Upper lobe of left lung (tissue), 6 donors: Measurements from ENCODE around the gene TRIM59. TPM values are rescaled to one million over a fixed set of nuclear protein-coding genes. Genes with fewer than 3 reads are reported as not detected.
"Not testable (repeated sequence)": the region's sequence is repeated elsewhere in the genome, so short reads cannot be mapped to it uniquely, and the experiment has no call there.

Experiments used
- ATAC-seq, 2 donors: fragments of 200-7000 bp; cut with Tn5 transposase; one replicate each; pipeline ENCODE4 v1.9.1; 2022; ENCODE audit warnings: mild to moderate bottlenecking in 2 of 2, moderate library complexity in 2 of 2; ENCODE audit not compliant: low FRiP score in 2 of 2
- DNase-seq, 2 donors: peaks; one replicate each; pipeline ENCODE4 v3.0.0-alpha.2; 2019 to 2020
- H3K27ac ChIP-seq, 4 donors: fragments of 200-600 bp; sonication (generic); one replicate each; pipeline ENCODE4 v1.5.1; 2016 to 2019
- H3K27me3 ChIP-seq, 4 donors: fragments of 200-600 bp; sonication (generic); one replicate each; pipeline ENCODE4 v1.5.1; 2017 to 2019
- H3K36me3 ChIP-seq, 4 donors: fragments of 200-600 bp; sonication (generic); one replicate each; pipeline ENCODE4 v1.5.1; 2016 to 2019
- H3K4me1 ChIP-seq, 4 donors: fragments of 200-600 bp; sonication (generic); one replicate each; pipeline ENCODE4 v1.5.1; 2018 to 2019
- H3K4me3 ChIP-seq, 4 donors: fragments of 200-600 bp; sonication (generic); one replicate each; pipeline ENCODE4 v1.5.1; 2017 to 2019; ENCODE audit warnings: mild to moderate bottlenecking in 2 of 4, moderate library complexity in 1 of 4
- H3K9me3 ChIP-seq, 4 donors: fragments of 200-600 bp; sonication (generic); one replicate each; pipeline ENCODE4 v1.5.1; 2018 to 2019
- CTCF ChIP-seq, 6 experiments: fragments of 450-650 bp in 4 of 6; fragments of 200-600 bp in 2 of 6; sonication (generic) in 2 of 6; IDR thresholded peaks; one replicate each; pipeline ENCODE4 v1.5.1; 2016 to 2019; ENCODE audit warnings: antibody characterized with exemption in 6 of 6
- EP300 ChIP-seq, 4 donors: sonication (generic); formaldehyde crosslinking; IDR thresholded peaks; one replicate each; pipeline ENCODE4 v1.5.1; 2017; ENCODE audit warnings: antibody characterized with exemption in 4 of 4, control low read depth in 2 of 4
- POLR2A ChIP-seq, 4 donors: fragments of 450-650 bp; IDR thresholded peaks; one replicate each; pipeline ENCODE4 v1.5.1; 2016 to 2017; ENCODE audit warnings: antibody characterized with exemption in 4 of 4, mild to moderate bottlenecking in 2 of 4
- POLR2AphosphoS5 ChIP-seq, 2 donors: sonication (generic); formaldehyde crosslinking; IDR thresholded peaks; one replicate each; pipeline ENCODE4 v1.5.1; 2017; ENCODE audit warnings: antibody characterized with exemption in 2 of 2
- WGBS, 2 donors: methylation state at CpG; one replicate each; pipeline ENCODE4 v1.1.5; 2017 to 2018; 5-methylcytosine and 5-hydroxymethylcytosine counted together
- total RNA-seq, 6 donors: library from RNA; depleted of rRNA in 4 of 6; stranded (reverse); fragments of >200 nt in 4 of 6; gene quantifications; one replicate each; pipeline versions ENCODE4 v1.1.0 to v1.2.1, GENCODE V29; 2016 to 2021
- donor health status: DM: no; HTN: no; CAD: no; lungs with moderate emphysema.
- donor health status: DM: no; HTN: yes; CAD: no; lungs with severe emphysema.

The TRIM59 gene
- total RNA-seq, 6 donors from 2014 or later, result 1.6 to 7.1 (median 3.5) TPM

- Histone ChIP-seq H3K9me3 (no peaks in the 10 kb centered on the region), H3K27ac (no peak overlapping the region), H3K4me3 (no peak overlapping the region), H3K27me3 (no peaks in the 10 kb centered on the region), H3K36me3 (no peaks in the 10 kb centered on the region), H3K4me1 (no peaks in the 10 kb centered on the region)
- WGBS, 2 donors, result 89 to 100% methylated on average over 1 to 3 of the region's 3 CpGs
- DNase-seq (peak in 1 of 2 donors; percentile 29), ATAC-seq (peak in 1 of 2 donors; percentile 26)
- TF ChIP-seq EP300 (IDR thresholded peaks at IDR 0.05) (no peak), POLR2AphosphoS5 (IDR thresholded peaks at IDR 0.05) (no peak), CTCF (IDR thresholded peaks at IDR 0.05) (no peak), POLR2A (IDR thresholded peaks at IDR 0.05) (no peak)
These were observed 10.4 kb upstream of the TRIM59 start for GRCh38 chr3:160460033-160460432.

GRCh38 chr3:160459450-160459970 is 9.9 kb upstream of the TRIM59 start:
- H3K36me3 ChIP-seq, result no peaks in the 10 kb centered on the region
- no peaks in the 10 kb centered on the region for H3K9me3 ChIP-seq
- no peak overlapping the region for H3K27ac ChIP-seq
- TF ChIP-seq POLR2AphosphoS5 (IDR thresholded peaks at IDR 0.05), result no peak
- TF ChIP-seq EP300 (IDR thresholded peaks at IDR 0.05), result no peak
- no peak for TF ChIP-seq POLR2A (IDR thresholded peaks at IDR 0.05)
- no peak for TF ChIP-seq CTCF (IDR thresholded peaks at IDR 0.05)
- ATAC-seq (no peak), DNase-seq (no peak)
- no peaks in the 10 kb centered on the region for H3K27me3 ChIP-seq
- 90 to 94% methylated on average over 9 of the region's 9 CpGs for WGBS, 2 donors
- H3K4me3 ChIP-seq, result no peak overlapping the region
- H3K4me1 ChIP-seq, result no peaks in the 10 kb centered on the region

- no peaks in the 10 kb centered on the region for H3K9me3 ChIP-seq
- no peak overlapping the region for H3K27ac ChIP-seq
- H3K27me3 ChIP-seq, result no peaks in the 10 kb centered on the region
- H3K4me3 ChIP-seq, result no peak overlapping the region
- ATAC-seq, result no peak
- no peak for DNase-seq
- H3K4me1 ChIP-seq, result no peaks in the 10 kb centered on the region
- 69 to 79% methylated on average over 4 of the region's 4 CpGs for WGBS, 2 donors
- no peaks in the 10 kb centered on the region for H3K36me3 ChIP-seq
- no peak for TF ChIP-seq EP300 (IDR thresholded peaks at IDR 0.05)
- TF ChIP-seq POLR2A (IDR thresholded peaks at IDR 0.05), result no peak
- no peak for TF ChIP-seq CTCF (IDR thresholded peaks at IDR 0.05)
- TF ChIP-seq POLR2AphosphoS5 (IDR thresholded peaks at IDR 0.05), result no peak
These were observed 8.6 kb upstream of the TRIM59 start for GRCh38 chr3:160458151-160458550.

GRCh38 chr3:160455846-160456245 is 6.3 kb upstream of the TRIM59 start:
- Histone ChIP-seq H3K27me3 (no peaks in the 10 kb centered on the region), H3K27ac (no peak overlapping the region), H3K4me1 (no peaks in the 10 kb centered on the region), H3K9me3 (no peaks in the 10 kb centered on the region), H3K4me3 (no peak overlapping the region), H3K36me3 (no peaks in the 10 kb centered on the region)
- ATAC-seq, result no peak
- TF ChIP-seq CTCF (IDR thresholded peaks at IDR 0.05) (no peak), POLR2AphosphoS5 (IDR thresholded peaks at IDR 0.05) (no peak), POLR2A (IDR thresholded peaks at IDR 0.05) (no peak), EP300 (IDR thresholded peaks at IDR 0.05) (no peak)
- 83 to 97% methylated on average over 3 of the region's 3 CpGs for WGBS, 2 donors
- DNase-seq, result no peak

- no peaks in the 10 kb centered on the region for H3K27me3 ChIP-seq
- H3K36me3 ChIP-seq, result no peaks in the 10 kb centered on the region
- WGBS, 2 donors, result 33 to 74% methylated on average over 1 of the region's 1 CpG
- H3K27ac ChIP-seq, result no peak overlapping the region
- peaks cover 0 to 6% (median 2%) of the 10 kb centered on the region in 4 donors for H3K4me1 ChIP-seq
- H3K9me3 ChIP-seq, result no peaks in the 10 kb centered on the region
- DNase-seq (no peak), ATAC-seq (no peak)
- no peak overlapping the region for H3K4me3 ChIP-seq
- TF ChIP-seq POLR2AphosphoS5 (IDR thresholded peaks at IDR 0.05), result no peak
- no peak for TF ChIP-seq CTCF (IDR thresholded peaks at IDR 0.05)
- no peak for TF ChIP-seq EP300 (IDR thresholded peaks at IDR 0.05)
- no peak for TF ChIP-seq POLR2A (IDR thresholded peaks at IDR 0.05)
These were observed 5.4 kb upstream of the TRIM59 start for GRCh38 chr3:160454995-160455394.

- H3K36me3 ChIP-seq, H3K27ac ChIP-seq, H3K4me3 ChIP-seq, ATAC-seq, H3K27me3 ChIP-seq, H3K9me3 ChIP-seq: not testable (repeated sequence)
- H3K4me1 ChIP-seq, result peaks cover 0 to 14% (median 10%) of the 10 kb centered on the region in 4 donors
- DNase-seq, result peak in 1 of 2 donors; percentile 73
- 95 to 97% methylated on average over 19 of the region's 19 CpGs for WGBS, 2 donors
These were observed 2.7 kb upstream of the TRIM59 start for GRCh38 chr3:160452251-160452650.
